KMS-11 (cell line): Measurements from ENCODE around the gene USP48.

Source experiments
- H2AFZ ChIP-seq: fragments of 200-600 bp; sonication (generic); 2 replicates; pipeline ENCODE4 v1.6.1; 2016; ENCODE audit warnings: antibody characterized with exemption, mixed run types, low read depth
- H3K27ac ChIP-seq: fragments of 200-600 bp; sonication (generic); 2 replicates; pipeline ENCODE4 v1.6.1; 2016; ENCODE audit warnings: mild to moderate bottlenecking, mixed run types
- H3K27me3 ChIP-seq: fragments of 200-600 bp; sonication (generic); 2 replicates; pipeline ENCODE4 v1.6.1; 2017; ENCODE audit warnings: mild to moderate bottlenecking, low read depth, mixed run types, moderate library complexity; ENCODE audit not compliant: insufficient read depth
- H3K36me3 ChIP-seq: fragments of 200-600 bp; sonication (generic); 2 replicates; pipeline ENCODE4 v1.6.1; 2017; ENCODE audit warnings: mild to moderate bottlenecking, mixed run types; ENCODE audit not compliant: insufficient read depth
- H3K4me1 ChIP-seq: fragments of 200-600 bp; sonication (generic); 2 replicates; pipeline ENCODE4 v1.6.1; 2016; ENCODE audit warnings: mild to moderate bottlenecking, low read depth, mixed run types; ENCODE audit not compliant: poor library complexity, severe bottlenecking
- H3K4me2 ChIP-seq: fragments of 200-600 bp; sonication (generic); 2 replicates; pipeline ENCODE4 v1.7.0; 2016; ENCODE audit warnings: mild to moderate bottlenecking, mixed run types
- H3K4me3 ChIP-seq: fragments of 200-600 bp; sonication (generic); IDR thresholded peaks from 2 replicates; pipeline ENCODE4 v1.6.1; 2017; ENCODE audit warnings: low read depth, low read length, mixed read lengths; ENCODE audit not compliant: insufficient read depth
- H3K79me2 ChIP-seq: fragments of 200-600 bp; sonication (generic); 2 replicates; pipeline ENCODE4 v1.6.1; 2016; ENCODE audit warnings: low read depth, mixed run types; ENCODE audit not compliant: insufficient read depth
- H3K9ac ChIP-seq: fragments of 200-600 bp; sonication (generic); 2 replicates; pipeline ENCODE4 v1.6.1; 2016; ENCODE audit warnings: mild to moderate bottlenecking, mixed run types
- H4K20me1 ChIP-seq: fragments of 200-600 bp; sonication (generic); 2 replicates; pipeline ENCODE4 v1.6.1; 2016; ENCODE audit warnings: mild to moderate bottlenecking, mixed run types; ENCODE audit not compliant: insufficient read depth
- CTCF ChIP-seq: fragments of 200-600 bp; sonication (generic); conservative IDR thresholded peaks from 2 replicates; pipeline ENCODE4 v1.6.1; 2017; ENCODE audit warnings: low read depth, mild to moderate bottlenecking, antibody characterized with exemption, low read length, moderate library complexity, mixed read lengths

The USP48 gene

GRCh38 chr1:21655259-21655658 is 127.7 kb downstream of the USP48 start:
- Histone ChIP-seq H3K9ac (no peak overlapping the region), H3K4me1 (no peaks in the 10 kb centered on the region), H2AFZ (no peak overlapping the region), H4K20me1 (no peaks in the 10 kb centered on the region), H3K27me3 (peaks cover 58% of the 10 kb centered on the region), H3K79me2 (no peaks in the 10 kb centered on the region), H3K36me3 (no peaks in the 10 kb centered on the region), H3K4me3 (no peak overlapping the region), H3K27ac (no peak overlapping the region), H3K4me2 (no peak overlapping the region)
- no peak for TF ChIP-seq CTCF

- Histone ChIP-seq H3K4me3 (no peak overlapping the region), H3K79me2 (no peaks in the 10 kb centered on the region), H3K9ac (no peak overlapping the region), H2AFZ (no peak overlapping the region), H3K4me1 (no peaks in the 10 kb centered on the region), H3K36me3 (no peaks in the 10 kb centered on the region), H3K27ac (no peak overlapping the region), H4K20me1 (no peaks in the 10 kb centered on the region), H3K4me2 (no peak overlapping the region), H3K27me3 (peaks cover 60% of the 10 kb centered on the region)
- TF ChIP-seq CTCF, result no peak
These were observed 128.7 kb downstream of the USP48 start for GRCh38 chr1:21654209-21654608.

- H3K4me1 ChIP-seq, result no peaks in the 10 kb centered on the region
- H3K36me3 ChIP-seq, result no peaks in the 10 kb centered on the region
- no peaks in the 10 kb centered on the region for H3K79me2 ChIP-seq
- H3K9ac ChIP-seq, result no peak overlapping the region
- no peak overlapping the region for H3K27ac ChIP-seq
- TF ChIP-seq CTCF, result no peak
- H2AFZ ChIP-seq, result no peak overlapping the region
- H4K20me1 ChIP-seq, result no peaks in the 10 kb centered on the region
- no peak overlapping the region for H3K4me3 ChIP-seq
- H3K4me2 ChIP-seq, result no peak overlapping the region
- H3K27me3 ChIP-seq, result peaks cover 63% of the 10 kb centered on the region
These were observed 129.2 kb downstream of the USP48 start for GRCh38 chr1:21653744-21654100.

- H3K27me3 ChIP-seq, result peaks cover 66% of the 10 kb centered on the region
- no peaks in the 10 kb centered on the region for H4K20me1 ChIP-seq
- no peaks in the 10 kb centered on the region for H3K79me2 ChIP-seq
- no peak for TF ChIP-seq CTCF
- H3K4me3 ChIP-seq, result no peak overlapping the region
- no peaks in the 10 kb centered on the region for H3K36me3 ChIP-seq
- no peak overlapping the region for H3K27ac ChIP-seq
- no peak overlapping the region for H3K4me2 ChIP-seq
- no peak overlapping the region for H2AFZ ChIP-seq
- no peaks in the 10 kb centered on the region for H3K4me1 ChIP-seq
- no peak overlapping the region for H3K9ac ChIP-seq
These were observed 129.8 kb downstream of the USP48 start for GRCh38 chr1:21652937-21653743.
